22Rv1 (cell line): Measurements from ENCODE around the gene OR2T2.
"Not testable (repeated sequence)": the region's sequence is repeated elsewhere in the genome, so short reads cannot be mapped to it uniquely, and the experiment has no call there.

Experiments
- CTCF ChIP-seq: fragments of 450-650 bp; IDR thresholded peaks from 2 replicates; pipeline ENCODE4 v1.5.1; 2017; ENCODE audit warnings: mild to moderate bottlenecking
- ZFX ChIP-seq: fragments of 450-650 bp; IDR thresholded peaks from 2 replicates; pipeline ENCODE4 v1.6.1; 2017; ENCODE audit warnings: antibody characterized with exemption, borderline replicate concordance

- not testable (repeated sequence) for TF ChIP-seq CTCF, ZFX
Measured at GRCh38 chr1:248475660-248476059, 30.2 kb downstream of the OR2T2 start.
